ENCODE data around the gene RO60.
"Not testable (repeated sequence)": the region's sequence is repeated elsewhere in the genome, so short reads cannot be mapped to it uniquely, and the experiment has no call there.

The RO60 gene

DNA sequence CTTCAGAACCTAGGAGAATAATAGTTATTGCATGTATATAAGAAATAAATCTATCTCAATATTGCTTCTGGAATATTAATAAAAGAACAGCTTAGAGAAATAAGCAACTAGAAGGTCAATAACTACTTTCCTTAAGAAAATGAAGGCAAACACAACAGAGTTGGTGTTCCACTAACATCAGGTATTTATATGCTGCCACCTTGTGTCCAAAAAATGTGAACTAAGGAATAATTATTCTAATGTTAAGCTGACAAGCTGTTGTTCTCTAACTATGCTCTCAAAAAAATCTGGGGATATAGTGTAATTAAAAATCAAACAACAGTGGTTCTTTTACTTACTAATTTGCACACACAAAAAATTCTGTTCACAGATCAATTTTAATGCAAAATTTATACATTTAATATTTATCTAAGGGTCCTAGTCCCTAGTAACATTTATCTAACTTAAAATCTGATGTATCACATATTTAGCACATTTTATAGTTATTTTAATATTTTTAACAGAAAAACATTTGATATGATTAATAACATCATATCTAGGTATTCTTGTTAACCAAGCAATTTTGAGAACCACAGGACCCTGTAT, 39.9 kb upstream of the RO60 start:
- no peak overlapping the region for H3K4me3 ChIP-seq (replicated peaks; ENCODE audit: low read depth, low read length)
- DNase-seq (ENCODE audit: low read depth): peak; percentile 87
- TF ChIP-seq, protein P1, sequence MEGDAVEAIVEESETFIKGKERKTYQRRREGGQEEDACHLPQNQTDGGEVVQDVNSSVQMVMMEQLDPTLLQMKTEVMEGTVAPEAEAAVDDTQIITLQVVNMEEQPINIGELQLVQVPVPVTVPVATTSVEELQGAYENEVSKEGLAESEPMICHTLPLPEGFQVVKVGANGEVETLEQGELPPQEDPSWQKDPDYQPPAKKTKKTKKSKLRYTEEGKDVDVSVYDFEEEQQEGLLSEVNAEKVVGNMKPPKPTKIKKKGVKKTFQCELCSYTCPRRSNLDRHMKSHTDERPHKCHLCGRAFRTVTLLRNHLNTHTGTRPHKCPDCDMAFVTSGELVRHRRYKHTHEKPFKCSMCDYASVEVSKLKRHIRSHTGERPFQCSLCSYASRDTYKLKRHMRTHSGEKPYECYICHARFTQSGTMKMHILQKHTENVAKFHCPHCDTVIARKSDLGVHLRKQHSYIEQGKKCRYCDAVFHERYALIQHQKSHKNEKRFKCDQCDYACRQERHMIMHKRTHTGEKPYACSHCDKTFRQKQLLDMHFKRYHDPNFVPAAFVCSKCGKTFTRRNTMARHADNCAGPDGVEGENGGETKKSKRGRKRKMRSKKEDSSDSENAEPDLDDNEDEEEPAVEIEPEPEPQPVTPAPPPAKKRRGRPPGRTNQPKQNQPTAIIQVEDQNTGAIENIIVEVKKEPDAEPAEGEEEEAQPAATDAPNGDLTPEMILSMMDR (IDR thresholded peaks at IDR 0.05; ENCODE audit: low read length, missing control alignments): peak; percentile 52

DNA sequence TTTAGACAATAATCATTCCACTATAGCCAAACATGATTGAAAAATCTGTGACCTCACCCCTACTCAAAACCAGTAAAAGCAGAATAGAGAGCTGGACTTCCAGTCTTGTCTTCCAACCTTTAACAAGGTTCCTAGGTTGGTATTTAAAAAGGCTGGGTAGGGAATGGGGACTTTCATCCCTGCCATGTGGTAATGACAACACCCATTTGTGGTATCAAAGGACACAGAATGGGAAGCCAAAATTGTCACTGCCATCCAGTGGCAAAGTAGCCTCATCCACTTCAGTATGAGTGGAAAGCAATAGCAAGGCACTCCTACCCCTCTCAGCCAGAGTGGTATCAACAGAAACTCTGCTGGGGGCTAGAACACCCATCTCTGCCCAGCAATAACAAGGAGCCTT, 34.2 kb upstream of the RO60 start:
- DNase-seq (ENCODE audit: low read depth): no peak
- H3K4me3 ChIP-seq (replicated peaks; ENCODE audit: low read depth, low read length): no peak overlapping the region
- TF ChIP-seq, protein P1 (IDR thresholded peaks at IDR 0.05; ENCODE audit: low read length, missing control alignments): no peak

DNA sequence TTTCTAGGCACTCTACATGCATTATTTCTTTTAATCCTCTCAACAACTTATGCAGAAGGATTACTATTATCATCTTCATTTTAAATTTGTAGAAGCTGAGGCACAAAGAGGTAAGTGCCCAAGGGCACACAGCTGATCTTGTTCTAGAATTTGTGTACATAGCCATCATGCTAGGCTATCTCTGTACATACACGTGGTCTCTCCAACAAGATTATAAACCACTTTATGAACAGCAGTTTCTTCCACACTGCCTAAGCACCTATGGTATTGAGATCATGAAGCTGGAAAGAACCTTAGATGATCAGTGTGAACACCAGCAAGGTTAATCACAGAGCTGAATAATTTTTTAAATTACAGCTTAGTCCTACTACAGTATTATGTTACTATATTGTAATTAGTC, 29.1 kb upstream of the RO60 start:
- H3K4me3 ChIP-seq (replicated peaks; ENCODE audit: low read depth, low read length): no peak overlapping the region
- no peak for DNase-seq (ENCODE audit: low read depth)
- TF ChIP-seq, protein P1 (IDR thresholded peaks at IDR 0.05; ENCODE audit: low read length, missing control alignments): no peak

DNA sequence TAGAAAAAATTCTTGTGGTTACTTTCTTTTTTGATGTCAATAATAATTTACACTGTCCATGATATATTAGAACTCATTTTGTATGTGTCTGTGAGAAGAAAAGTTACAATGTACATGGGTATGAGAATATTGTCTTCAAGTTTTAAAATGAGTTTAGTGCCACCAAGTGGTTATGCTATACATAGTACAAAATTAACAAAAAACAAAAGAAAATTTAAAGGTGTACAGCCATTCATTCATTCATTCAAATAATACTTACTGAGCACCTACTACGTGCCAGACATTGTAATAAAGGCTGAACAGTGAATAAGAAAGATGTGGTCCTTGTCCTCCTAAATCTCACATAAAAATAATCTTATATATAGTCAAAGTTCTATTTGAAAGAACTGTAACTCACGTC, 28.0 kb upstream of the RO60 start:
- TF ChIP-seq, protein P1 (IDR thresholded peaks at IDR 0.05; ENCODE audit: low read length, missing control alignments): peak; percentile 43
- peak; percentile 56 for DNase-seq (ENCODE audit: low read depth)
- H3K4me3 ChIP-seq (replicated peaks; ENCODE audit: low read depth, low read length): no peak overlapping the region

DNA sequence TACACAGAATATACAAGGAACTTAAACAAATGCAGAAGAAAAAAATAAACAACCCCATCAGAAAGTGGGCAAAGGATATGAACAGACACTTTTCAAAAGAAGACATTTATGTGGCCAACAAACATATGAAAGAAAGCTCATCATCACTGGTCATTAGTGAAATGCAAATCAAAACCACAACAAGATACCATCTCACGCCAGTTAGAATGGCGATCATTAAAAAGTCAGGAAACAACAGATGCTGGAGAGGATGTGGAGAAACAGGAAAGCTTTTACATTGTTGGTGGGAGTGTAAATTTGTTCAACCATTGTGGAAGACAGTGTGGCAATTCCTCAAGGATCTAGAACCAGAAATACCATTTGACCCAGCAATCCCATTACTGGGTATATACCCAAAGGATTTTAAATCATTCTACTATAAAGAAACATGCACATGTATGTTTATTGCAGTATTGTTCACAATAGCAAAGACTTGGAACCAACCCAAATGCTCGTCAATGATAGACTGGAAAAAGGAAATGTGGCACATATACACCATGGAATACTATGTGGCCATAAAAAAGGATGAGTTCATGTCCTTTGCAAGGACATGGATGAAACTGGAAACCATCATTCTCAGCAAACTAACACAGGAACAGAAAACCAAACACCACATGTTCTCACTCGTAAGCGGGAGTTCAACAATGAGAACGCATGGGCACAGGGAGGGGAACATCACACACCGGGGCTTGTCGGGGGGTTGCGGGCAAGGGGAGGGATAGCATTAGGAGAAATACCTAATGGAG, 26.6 kb upstream of the RO60 start:
- not testable (repeated sequence) for H3K4me3 ChIP-seq (replicated peaks; ENCODE audit: low read depth, low read length); DNase-seq (ENCODE audit: low read depth)

DNA sequence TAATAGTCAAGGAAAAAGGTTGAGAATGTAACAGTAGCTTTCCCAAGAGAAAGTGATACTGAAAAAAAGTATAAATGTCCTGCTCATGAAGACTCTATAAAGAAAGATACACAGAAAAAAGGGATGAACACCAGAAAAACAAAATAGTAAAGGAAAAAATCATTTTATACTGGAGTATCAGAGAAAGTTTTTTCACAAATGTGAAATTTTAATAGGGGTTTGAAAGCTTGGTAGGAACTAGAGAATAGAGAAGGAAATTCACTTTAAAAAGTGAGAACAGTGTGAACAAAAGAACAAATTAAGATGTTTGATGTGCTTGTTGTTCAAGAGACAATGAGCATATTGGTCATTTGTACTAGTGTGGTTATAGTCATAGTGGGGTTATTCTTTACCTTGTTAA, 25.8 kb upstream of the RO60 start:
- TF ChIP-seq, protein P1 (IDR thresholded peaks at IDR 0.05; ENCODE audit: low read length, missing control alignments): no peak
- H3K4me3 ChIP-seq (replicated peaks; ENCODE audit: low read depth, low read length): no peak overlapping the region
- DNase-seq (ENCODE audit: low read depth): no peak

DNA sequence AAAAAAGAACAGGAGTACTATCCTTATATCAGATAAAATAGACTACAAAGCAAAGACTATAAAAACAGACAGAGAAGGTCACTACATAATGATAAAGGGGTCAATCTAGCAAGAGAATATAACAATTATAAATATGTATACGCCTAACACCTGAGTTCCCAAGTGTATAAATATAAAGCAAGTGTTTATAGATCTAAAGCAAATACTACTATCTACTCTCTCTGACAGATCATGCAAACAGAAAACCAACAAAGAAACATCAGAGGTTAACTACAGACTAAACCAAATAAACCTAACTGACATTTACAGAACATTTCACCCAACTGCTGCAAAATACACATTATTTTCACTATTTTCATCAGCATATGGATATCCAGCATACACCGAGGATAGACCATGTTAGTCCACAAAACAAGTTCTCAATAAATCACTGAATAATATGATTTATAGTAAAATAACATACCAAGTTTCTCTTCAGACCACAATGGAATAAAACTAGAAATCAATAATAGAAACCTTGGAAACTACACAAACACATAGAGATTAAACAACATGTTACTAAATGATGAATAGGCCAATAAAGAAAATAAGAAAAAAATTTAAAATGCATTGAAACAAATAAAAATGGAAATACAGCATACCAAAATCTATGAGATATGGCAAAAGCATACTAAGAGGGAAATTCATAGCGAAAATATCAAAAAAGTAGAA, 22.9 kb upstream of the RO60 start:
- TF ChIP-seq, protein P1 (IDR thresholded peaks at IDR 0.05; ENCODE audit: low read length, missing control alignments): no peak
- no peak overlapping the region for H3K4me3 ChIP-seq (replicated peaks; ENCODE audit: low read depth, low read length)
- no peak for DNase-seq (ENCODE audit: low read depth)

Data from fibroblast of pulmonary artery (primary cell).